DOHH2 (cell line): Measurements from ENCODE around the gene CAB39L.

Experiments used
- H3F3A ChIP-seq: fragments of 200-600 bp; sonication (generic), shearing (Covaris generic); 2 replicates; pipeline ENCODE4 v1.6.0; 2016; ENCODE audit warnings: antibody characterized with exemption, mild to moderate bottlenecking; ENCODE audit not compliant: control insufficient read depth, insufficient read depth
- H3K27ac ChIP-seq: fragments of 200-600 bp; sonication (generic); 2 replicates; pipeline ENCODE4 v1.5.1; 2014; ENCODE audit warnings: low read depth, mild to moderate bottlenecking, low read length, moderate library complexity
- H3K27me3 ChIP-seq: fragments of 200-600 bp; sonication (generic); 2 replicates; pipeline ENCODE4 v1.6.1; 2014; ENCODE audit warnings: mild to moderate bottlenecking, low read length, mixed read lengths; ENCODE audit not compliant: control insufficient read depth
- H3K36me3 ChIP-seq: fragments of 200-600 bp; sonication (generic); 2 replicates; pipeline ENCODE4 v1.6.1; 2014; ENCODE audit warnings: mild to moderate bottlenecking, low read length, moderate library complexity, mixed read lengths; ENCODE audit not compliant: control insufficient read depth
- H3K4me1 ChIP-seq: fragments of 200-600 bp; sonication (generic); 2 replicates; pipeline ENCODE4 v1.6.1; 2014; ENCODE audit warnings: mild to moderate bottlenecking, low read length, mixed read lengths; ENCODE audit not compliant: control insufficient read depth
- H3K4me2 ChIP-seq: fragments of 200-600 bp; sonication (generic); 2 replicates; pipeline ENCODE4 v1.6.0; 2014; ENCODE audit warnings: mild to moderate bottlenecking, low read length, moderate library complexity
- H3K4me3 ChIP-seq: fragments of 200-600 bp; sonication (generic); 2 replicates; pipeline ENCODE4 v1.5.1; 2014; ENCODE audit warnings: mild to moderate bottlenecking, low read length, mixed read lengths
- H3K79me2 ChIP-seq: fragments of 200-600 bp; sonication (generic); 2 replicates; pipeline ENCODE4 v1.6.1; 2014; ENCODE audit warnings: mild to moderate bottlenecking, low read length, mixed read lengths; ENCODE audit not compliant: control insufficient read depth
- H3K9me2 ChIP-seq: fragments of 200-600 bp; sonication (generic); replicated peaks from 2 replicates; pipeline ENCODE4 v1.6.1; 2014; ENCODE audit warnings: mild to moderate bottlenecking, low read length, mixed read lengths; ENCODE audit not compliant: control insufficient read depth
- H3K9me3 ChIP-seq: fragments of 200-600 bp; sonication (generic); 2 replicates; pipeline ENCODE4 v1.6.1; 2014; ENCODE audit warnings: antibody characterized with exemption, low read length, mixed read lengths; ENCODE audit not compliant: control insufficient read depth, insufficient read depth
- H4K20me1 ChIP-seq: fragments of 200-600 bp; sonication (generic); 2 replicates; pipeline ENCODE4 v1.6.0; 2014; ENCODE audit warnings: low read depth, mild to moderate bottlenecking, antibody characterized with exemption, low read length, moderate library complexity; ENCODE audit not compliant: control insufficient read depth, insufficient read depth
- EZH2phosphoT487 ChIP-seq: fragments of 200-600 bp; sonication (generic); IDR thresholded peaks from 2 replicates; pipeline ENCODE4 v1.6.1; 2017; ENCODE audit warnings: borderline replicate concordance, mild to moderate bottlenecking, antibody characterized with exemption, low read length, moderate library complexity, mixed read lengths
- TF ChIP-seq, protein P1 (sequence below): fragments of 200-600 bp; sonication (generic); IDR thresholded peaks from one replicate; pipeline ENCODE4 v1.5.1; 2014; ENCODE audit warnings: antibody characterized with exemption, mild to moderate bottlenecking, low read depth, low read length; ENCODE audit not compliant: poor library complexity, severe bottlenecking

CAB39L gene

DNA sequence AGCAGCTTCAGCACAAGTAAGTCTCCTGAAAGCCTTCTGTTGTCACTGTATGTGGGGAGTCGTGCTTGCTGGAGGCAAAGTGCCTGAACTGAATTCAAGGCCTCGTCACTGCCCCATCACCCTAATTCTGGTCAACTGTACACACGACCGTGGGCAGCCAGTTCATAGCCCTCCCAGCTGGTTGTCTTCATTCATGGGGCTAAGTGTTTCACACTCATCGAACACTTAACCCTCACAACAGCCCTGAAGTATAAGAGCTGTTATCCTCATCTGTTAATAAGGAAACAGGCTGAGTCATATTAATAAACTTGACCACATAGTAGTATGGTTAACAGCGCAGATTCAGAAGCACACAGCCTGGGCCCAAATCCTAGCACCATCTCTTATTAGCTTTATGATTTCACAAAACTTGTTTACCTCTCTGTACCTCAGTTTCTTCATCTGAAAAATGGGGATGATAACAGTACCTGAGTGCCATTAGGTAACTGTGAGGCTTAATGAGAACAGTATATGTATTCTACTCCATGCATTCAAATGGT is 129.5 kb downstream of the CAB39L start:
- Histone ChIP-seq H3K27ac (no peak overlapping the region), H3F3A (no peaks in the 10 kb centered on the region), H4K20me1 (no peaks in the 10 kb centered on the region), H3K36me3 (no peaks in the 10 kb centered on the region), H3K9me3 (no peaks in the 10 kb centered on the region), H3K4me1 (peaks cover 6% of the 10 kb centered on the region; the same call in 1 of the 2 replicates), H3K4me2 (no peak overlapping the region), H3K9me2 (no peaks in the 10 kb centered on the region), H3K4me3 (no peak overlapping the region), H3K27me3 (no peaks in the 10 kb centered on the region), H3K79me2 (no peaks in the 10 kb centered on the region)
- TF ChIP-seq EZH2phosphoT487, result no peak
- TF ChIP-seq, protein P1, sequence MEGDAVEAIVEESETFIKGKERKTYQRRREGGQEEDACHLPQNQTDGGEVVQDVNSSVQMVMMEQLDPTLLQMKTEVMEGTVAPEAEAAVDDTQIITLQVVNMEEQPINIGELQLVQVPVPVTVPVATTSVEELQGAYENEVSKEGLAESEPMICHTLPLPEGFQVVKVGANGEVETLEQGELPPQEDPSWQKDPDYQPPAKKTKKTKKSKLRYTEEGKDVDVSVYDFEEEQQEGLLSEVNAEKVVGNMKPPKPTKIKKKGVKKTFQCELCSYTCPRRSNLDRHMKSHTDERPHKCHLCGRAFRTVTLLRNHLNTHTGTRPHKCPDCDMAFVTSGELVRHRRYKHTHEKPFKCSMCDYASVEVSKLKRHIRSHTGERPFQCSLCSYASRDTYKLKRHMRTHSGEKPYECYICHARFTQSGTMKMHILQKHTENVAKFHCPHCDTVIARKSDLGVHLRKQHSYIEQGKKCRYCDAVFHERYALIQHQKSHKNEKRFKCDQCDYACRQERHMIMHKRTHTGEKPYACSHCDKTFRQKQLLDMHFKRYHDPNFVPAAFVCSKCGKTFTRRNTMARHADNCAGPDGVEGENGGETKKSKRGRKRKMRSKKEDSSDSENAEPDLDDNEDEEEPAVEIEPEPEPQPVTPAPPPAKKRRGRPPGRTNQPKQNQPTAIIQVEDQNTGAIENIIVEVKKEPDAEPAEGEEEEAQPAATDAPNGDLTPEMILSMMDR, result no peak

DNA sequence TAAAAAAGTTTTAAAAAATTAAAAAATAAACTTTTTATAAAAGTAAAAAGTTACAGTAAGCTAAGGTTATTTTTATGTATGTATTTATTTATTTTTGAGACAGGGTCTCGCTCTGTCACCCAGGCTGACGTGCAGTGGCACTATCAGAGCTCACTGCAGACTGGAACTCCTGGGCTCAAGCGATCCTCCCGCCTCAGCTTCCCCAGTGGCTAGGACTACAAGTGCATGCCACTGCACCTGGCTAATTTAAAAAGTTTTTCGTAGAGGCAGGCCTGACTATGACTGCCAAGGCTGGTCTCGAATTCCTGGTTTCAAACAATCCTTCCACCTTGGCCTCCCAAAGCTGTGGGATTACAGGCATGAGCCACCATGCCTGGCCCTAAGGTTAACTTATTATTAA is 132.0 kb downstream of the CAB39L start:
- Histone ChIP-seq H3K36me3 (no peaks in the 10 kb centered on the region), H3K79me2 (no peaks in the 10 kb centered on the region), H3K9me3 (no peaks in the 10 kb centered on the region), H3F3A (no peaks in the 10 kb centered on the region), H3K27ac (no peak overlapping the region), H3K4me3 (no peak overlapping the region), H4K20me1 (no peaks in the 10 kb centered on the region), H3K4me1 (peaks cover 6% of the 10 kb centered on the region; the same call in 1 of the 2 replicates), H3K9me2 (no peaks in the 10 kb centered on the region), H3K4me2 (no peak overlapping the region), H3K27me3 (no peaks in the 10 kb centered on the region)
- no peak for TF ChIP-seq EZH2phosphoT487
- TF ChIP-seq, protein P1, result no peak

DNA sequence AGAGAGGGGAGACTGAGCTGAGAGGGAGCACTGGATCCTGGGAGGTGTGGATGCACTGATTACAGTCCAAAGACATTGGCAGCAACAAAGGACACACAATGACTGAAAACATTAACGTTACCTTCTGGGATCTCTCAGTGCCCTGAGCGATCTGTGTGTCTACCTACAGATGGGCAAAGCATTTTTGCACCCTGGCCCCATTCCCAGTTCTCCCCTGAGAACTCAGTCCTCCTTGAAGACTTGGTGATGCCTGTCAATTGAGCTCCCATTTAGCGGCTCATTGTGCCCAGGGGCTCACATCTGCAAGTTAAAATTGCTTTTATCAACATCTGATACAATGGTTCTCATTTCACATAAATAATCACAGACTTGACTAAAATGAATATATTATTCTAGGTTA is 133.6 kb downstream of the CAB39L start:
- Histone ChIP-seq H3K36me3 (no peaks in the 10 kb centered on the region), H3K27me3 (no peaks in the 10 kb centered on the region), H4K20me1 (no peaks in the 10 kb centered on the region)

More for the DNA sequence above, 133.6 kb downstream of the CAB39L start:
- Histone ChIP-seq H3K4me1 (peaks cover 18% of the 10 kb centered on the region), H3K79me2 (no peaks in the 10 kb centered on the region), H3K4me3 (no peak overlapping the region), H3K4me2 (no peak overlapping the region), H3K9me3 (no peaks in the 10 kb centered on the region), H3F3A (no peaks in the 10 kb centered on the region), H3K27ac (no peak overlapping the region), H3K9me2 (no peaks in the 10 kb centered on the region)
- TF ChIP-seq EZH2phosphoT487, result no peak
- TF ChIP-seq, protein P1, result no peak
